GM18868 (cell line): Measurements from ENCODE around the gene MALT1.
"Not testable (repeated sequence)": the region's sequence is repeated elsewhere in the genome, so short reads cannot be mapped to it uniquely, and the experiment has no call there.

ENCODE experiments used
- ATAC-seq: cut with Tn5 transposase; IDR thresholded peaks from one replicate; pipeline ENCODE4 v1.9.1; 2021; ENCODE audit warnings: mild to moderate bottlenecking, moderate library complexity; ENCODE audit not compliant: unreplicated experiment

Gene MALT1

GRCh38 chr18:58768293-58768974 is 97.2 kb downstream of the MALT1 start:
- ATAC-seq: peak; percentile 87

- ATAC-seq: no peak
Measured at GRCh38 chr18:58769321-58769720, 98.1 kb downstream of the MALT1 start.

GRCh38 chr18:58770601-58771000 is 99.3 kb downstream of the MALT1 start:
- no peak for ATAC-seq

- ATAC-seq: no peak
Measured at GRCh38 chr18:58772161-58772560, 100.9 kb downstream of the MALT1 start.

- no peak for ATAC-seq
Measured at GRCh38 chr18:58776084-58776483, 104.8 kb downstream of the MALT1 start.

- ATAC-seq: not testable (repeated sequence)
Measured at GRCh38 chr18:58776541-58776940, 105.3 kb downstream of the MALT1 start.

GRCh38 chr18:58777471-58777870 is 106.2 kb downstream of the MALT1 start:
- no peak for ATAC-seq

GRCh38 chr18:58779529-58779928 is 108.3 kb downstream of the MALT1 start:
- ATAC-seq: no peak

GRCh38 chr18:58780045-58780444 is 108.8 kb downstream of the MALT1 start:
- ATAC-seq: no peak

GRCh38 chr18:58781627-58782194 is 110.4 kb downstream of the MALT1 start:
- ATAC-seq: peak; percentile 82

- ATAC-seq: no peak
Measured at GRCh38 chr18:58784601-58785137, 113.4 kb downstream of the MALT1 start.

- ATAC-seq: no peak
Measured at GRCh38 chr18:58785171-58785805, 114.0 kb downstream of the MALT1 start.

GRCh38 chr18:58785870-58786269 is 114.6 kb downstream of the MALT1 start:
- no peak for ATAC-seq

GRCh38 chr18:58787536-58788149 is 116.4 kb downstream of the MALT1 start:
- no peak for ATAC-seq

- ATAC-seq: no peak
Measured at GRCh38 chr18:58788470-58788869, 117.2 kb downstream of the MALT1 start.

- ATAC-seq: no peak
Measured at GRCh38 chr18:58788971-58789875, 118.0 kb downstream of the MALT1 start.

- no peak for ATAC-seq
Measured at GRCh38 chr18:58789876-58790240, 118.6 kb downstream of the MALT1 start.

GRCh38 chr18:58792086-58792485 is 120.8 kb downstream of the MALT1 start:
- ATAC-seq: peak; percentile 85

GRCh38 chr18:58793361-58793760 is 122.1 kb downstream of the MALT1 start:
- no peak for ATAC-seq

- no peak for ATAC-seq
Measured at GRCh38 chr18:58796220-58796619, 125.0 kb downstream of the MALT1 start.

GRCh38 chr18:58800582-58800981 is 129.3 kb downstream of the MALT1 start:
- ATAC-seq: peak; percentile 95
